ENCODE results near the gene FBXO33. TPM values are rescaled to one million over a fixed set of nuclear protein-coding genes. Genes with fewer than 3 reads are reported as not detected.
"Not testable (repeated sequence)": the region's sequence is repeated elsewhere in the genome, so short reads cannot be mapped to it uniquely, and the experiment has no call there.

The FBXO33 gene
- total RNA-seq, 4 donors from 2014 or later = 12.1 to 27.2 (median 20.8) TPM

DNA sequence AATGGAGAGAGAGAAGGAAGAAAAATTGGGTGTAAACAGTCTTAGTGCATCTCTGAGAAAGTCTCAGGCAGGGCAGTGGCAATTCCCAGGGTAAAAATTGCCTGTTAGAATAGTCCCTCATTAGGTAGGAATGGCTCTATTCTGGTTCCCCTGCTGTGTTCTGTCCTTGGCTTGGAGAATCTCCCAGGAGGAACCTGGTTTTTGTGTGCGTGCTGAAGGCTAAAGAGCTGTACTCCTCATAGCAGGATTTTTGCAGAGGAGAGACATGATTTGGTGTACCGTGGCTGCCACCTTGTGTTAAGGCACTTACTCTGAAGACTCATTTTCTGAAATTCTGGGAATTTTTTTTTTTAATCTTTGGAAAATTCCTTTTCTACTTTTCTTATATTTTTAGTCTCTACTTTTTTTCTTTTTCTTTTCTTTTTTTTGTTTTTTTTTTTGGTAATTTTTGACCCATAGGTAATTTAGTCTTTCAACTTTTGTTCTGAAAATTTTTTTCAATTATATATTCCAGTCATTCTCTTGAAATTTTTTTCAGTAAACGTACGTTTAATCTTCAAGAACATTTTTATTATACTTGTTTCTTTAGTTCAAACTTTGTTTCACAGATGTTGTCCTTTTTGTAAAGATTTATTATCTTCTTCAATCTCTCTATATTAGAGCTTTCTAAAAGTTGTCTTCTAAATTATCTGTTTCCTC, 63.8 kb downstream of the FBXO33 start:
- Histone ChIP-seq H3K9me3 (peaks cover 0 to 21% of the 10 kb centered on the region in 2 donors), H3K36me3 (no peaks in the 10 kb centered on the region), H3K27ac (no peak overlapping the region), H3K4me3 (no peak overlapping the region), H3K27me3 (no peaks in the 10 kb centered on the region), H3K4me1 (no peaks in the 10 kb centered on the region)
- peak; percentile 30 to 33 for DNase-seq
- intact Hi-C loops (cut with DNase I; ENCODE audit: low total_unique reads) = no loop called here
- no peak for TF ChIP-seq POLR2A (IDR thresholded peaks at IDR 0.05)
- TF ChIP-seq, protein P1, sequence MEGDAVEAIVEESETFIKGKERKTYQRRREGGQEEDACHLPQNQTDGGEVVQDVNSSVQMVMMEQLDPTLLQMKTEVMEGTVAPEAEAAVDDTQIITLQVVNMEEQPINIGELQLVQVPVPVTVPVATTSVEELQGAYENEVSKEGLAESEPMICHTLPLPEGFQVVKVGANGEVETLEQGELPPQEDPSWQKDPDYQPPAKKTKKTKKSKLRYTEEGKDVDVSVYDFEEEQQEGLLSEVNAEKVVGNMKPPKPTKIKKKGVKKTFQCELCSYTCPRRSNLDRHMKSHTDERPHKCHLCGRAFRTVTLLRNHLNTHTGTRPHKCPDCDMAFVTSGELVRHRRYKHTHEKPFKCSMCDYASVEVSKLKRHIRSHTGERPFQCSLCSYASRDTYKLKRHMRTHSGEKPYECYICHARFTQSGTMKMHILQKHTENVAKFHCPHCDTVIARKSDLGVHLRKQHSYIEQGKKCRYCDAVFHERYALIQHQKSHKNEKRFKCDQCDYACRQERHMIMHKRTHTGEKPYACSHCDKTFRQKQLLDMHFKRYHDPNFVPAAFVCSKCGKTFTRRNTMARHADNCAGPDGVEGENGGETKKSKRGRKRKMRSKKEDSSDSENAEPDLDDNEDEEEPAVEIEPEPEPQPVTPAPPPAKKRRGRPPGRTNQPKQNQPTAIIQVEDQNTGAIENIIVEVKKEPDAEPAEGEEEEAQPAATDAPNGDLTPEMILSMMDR (IDR thresholded peaks at IDR 0.05) = peak; percentile 32 to 45 (median 36)

DNA sequence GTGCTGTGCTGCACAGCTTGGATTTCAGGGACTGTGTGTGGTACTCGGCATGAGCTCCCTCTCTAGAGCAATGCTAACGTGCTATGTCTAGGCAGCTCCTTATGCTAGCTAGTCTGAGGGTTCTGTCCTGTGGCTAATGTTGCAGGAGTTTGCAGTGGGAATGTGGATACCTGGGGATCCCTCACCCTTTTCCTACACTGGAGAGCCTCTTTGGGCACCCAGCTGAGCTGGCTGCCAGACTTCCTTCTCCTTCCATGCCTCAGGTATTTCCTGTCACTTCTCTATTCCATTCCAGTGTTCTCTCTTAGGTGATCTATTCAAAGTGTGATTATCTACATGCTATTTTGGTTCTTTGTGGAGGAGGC, 64.9 kb downstream of the FBXO33 start:
- H3K4me1 ChIP-seq = no peaks in the 10 kb centered on the region
- intact Hi-C loops (cut with DNase I; ENCODE audit: low total_unique reads) = no loop called here
- H3K36me3 ChIP-seq = no peaks in the 10 kb centered on the region

DNA sequence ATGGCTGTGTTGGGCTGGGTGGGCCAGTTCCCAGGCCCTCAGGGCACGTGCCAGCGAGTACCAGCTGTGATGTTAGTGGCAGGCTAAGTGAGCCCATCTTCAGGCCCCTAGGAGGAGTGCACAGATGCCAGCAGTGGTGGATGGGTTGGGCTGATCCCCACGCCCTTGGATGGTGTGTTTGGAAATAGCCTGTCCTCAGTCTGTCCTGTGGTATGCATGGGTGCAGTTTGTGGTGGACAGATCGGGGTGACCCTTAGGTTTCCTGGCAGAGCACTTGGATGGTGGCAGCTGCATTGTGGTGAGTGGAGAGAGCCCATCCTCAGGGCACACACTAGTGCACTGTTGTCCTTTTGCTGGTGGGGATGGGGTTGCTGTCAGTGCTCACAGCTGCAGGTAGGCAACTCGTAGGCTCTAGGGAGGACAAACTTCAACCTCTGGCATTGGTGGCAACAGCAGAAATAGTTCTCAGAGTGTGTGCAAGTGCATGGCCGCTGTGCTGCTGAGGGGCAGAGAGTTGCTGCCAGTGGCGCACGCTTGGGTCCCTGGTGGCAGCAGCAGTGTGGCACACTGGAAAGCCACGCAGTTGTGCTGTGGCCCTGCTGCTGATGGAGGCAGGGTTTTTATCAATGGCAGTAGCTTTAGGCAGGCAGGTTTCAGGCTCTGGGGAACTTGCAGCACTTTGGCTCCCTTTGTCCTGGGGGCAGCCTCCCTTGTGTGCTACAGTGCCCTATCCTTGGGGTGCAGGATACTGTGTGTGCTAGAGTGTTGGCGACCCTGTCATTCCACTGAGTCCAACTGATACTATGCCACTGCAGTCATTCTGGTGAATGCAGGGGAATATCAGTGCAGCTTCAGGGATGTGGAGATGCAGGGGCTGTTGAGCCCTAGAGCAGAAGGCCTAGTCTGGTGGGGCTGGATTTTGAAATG, 65.5 kb downstream of the FBXO33 start:
- Histone ChIP-seq H3K4me3 (no peak overlapping the region), H3K27me3 (no peaks in the 10 kb centered on the region), H3K36me3 (no peaks in the 10 kb centered on the region), H3K9me3 (peaks cover 0 to 21% of the 10 kb centered on the region in 2 donors), H3K4me1 (no peaks in the 10 kb centered on the region), H3K27ac (no peak overlapping the region)
- no peak for DNase-seq
- intact Hi-C loops (cut with DNase I; ENCODE audit: low total_unique reads) = no loop called here
- no peak for TF ChIP-seq POLR2A (IDR thresholded peaks at IDR 0.05)
- TF ChIP-seq, protein P1 (IDR thresholded peaks at IDR 0.05) = no peak

More for the DNA sequence above, 64.9 kb downstream of the FBXO33 start:
- peaks cover 0 to 21% of the 10 kb centered on the region in 2 donors for H3K9me3 ChIP-seq
- H3K4me3 ChIP-seq = no peak overlapping the region
- no peaks in the 10 kb centered on the region for H3K27me3 ChIP-seq
- no peak overlapping the region for H3K27ac ChIP-seq
- DNase-seq = no peak
- TF ChIP-seq, protein P1 (IDR thresholded peaks at IDR 0.05) = no peak
- no peak for TF ChIP-seq POLR2A (IDR thresholded peaks at IDR 0.05)

DNA sequence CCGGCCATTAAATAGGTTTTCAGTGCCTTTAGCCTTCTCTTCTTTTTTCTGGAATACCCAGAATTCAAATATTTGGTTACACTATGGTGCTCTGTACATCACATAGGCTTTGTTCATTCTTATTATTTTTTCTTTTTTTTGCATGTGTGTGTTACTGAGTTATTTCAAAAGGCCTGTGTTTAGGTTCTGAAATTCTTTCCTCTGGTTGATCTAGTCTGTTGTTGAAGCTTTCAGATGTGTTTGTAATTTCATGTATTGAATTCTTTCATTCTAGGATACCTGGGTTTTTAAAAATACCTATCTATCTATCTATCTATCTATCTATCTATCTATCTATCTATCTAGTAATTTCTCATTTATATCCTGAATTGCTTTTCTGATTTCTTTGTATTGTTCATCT, 66.9 kb downstream of the FBXO33 start:
- H3K27ac ChIP-seq = no peak overlapping the region
- H3K4me1 ChIP-seq = no peaks in the 10 kb centered on the region
- no peak overlapping the region for H3K4me3 ChIP-seq
- H3K9me3 ChIP-seq = peaks cover 0 to 21% of the 10 kb centered on the region in 2 donors
- no peak for TF ChIP-seq POLR2A (IDR thresholded peaks at IDR 0.05)
- TF ChIP-seq, protein P1 (IDR thresholded peaks at IDR 0.05) = no peak
- H3K27me3 ChIP-seq = no peaks in the 10 kb centered on the region
- no peaks in the 10 kb centered on the region for H3K36me3 ChIP-seq
- intact Hi-C loops (cut with DNase I; ENCODE audit: low total_unique reads) = no loop called here
- DNase-seq = no peak

DNA sequence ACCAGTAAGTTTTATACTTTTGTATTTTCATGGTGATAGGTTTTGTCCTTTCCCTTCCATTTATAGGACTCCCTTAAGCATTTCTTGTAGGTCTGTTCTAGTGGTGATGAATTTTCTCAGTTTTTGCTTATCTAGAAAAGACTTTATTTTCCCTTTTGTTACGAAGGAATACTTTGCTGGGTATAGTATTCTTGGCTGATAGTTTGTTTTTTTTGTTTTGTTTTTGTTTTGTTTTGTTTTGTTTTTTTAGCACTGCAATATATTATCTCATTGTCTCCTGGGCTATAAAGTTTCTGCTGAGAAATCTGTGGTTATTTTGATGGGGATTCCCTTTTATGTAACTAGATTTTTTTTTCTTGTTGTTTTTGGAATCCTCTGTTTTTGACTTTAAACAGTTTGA, 67.7 kb downstream of the FBXO33 start:
- DNase-seq = no peak
- Histone ChIP-seq H3K4me3 (no peak overlapping the region), H3K4me1 (no peaks in the 10 kb centered on the region), H3K27me3 (no peaks in the 10 kb centered on the region), H3K9me3 (peaks cover 0 to 21% of the 10 kb centered on the region in 2 donors), H3K36me3 (no peaks in the 10 kb centered on the region), H3K27ac (no peak overlapping the region)
- no peak for TF ChIP-seq POLR2A (IDR thresholded peaks at IDR 0.05)
- TF ChIP-seq, protein P1 (IDR thresholded peaks at IDR 0.05) = no peak
- intact Hi-C loops (cut with DNase I; ENCODE audit: low total_unique reads) = no loop called here

DNA sequence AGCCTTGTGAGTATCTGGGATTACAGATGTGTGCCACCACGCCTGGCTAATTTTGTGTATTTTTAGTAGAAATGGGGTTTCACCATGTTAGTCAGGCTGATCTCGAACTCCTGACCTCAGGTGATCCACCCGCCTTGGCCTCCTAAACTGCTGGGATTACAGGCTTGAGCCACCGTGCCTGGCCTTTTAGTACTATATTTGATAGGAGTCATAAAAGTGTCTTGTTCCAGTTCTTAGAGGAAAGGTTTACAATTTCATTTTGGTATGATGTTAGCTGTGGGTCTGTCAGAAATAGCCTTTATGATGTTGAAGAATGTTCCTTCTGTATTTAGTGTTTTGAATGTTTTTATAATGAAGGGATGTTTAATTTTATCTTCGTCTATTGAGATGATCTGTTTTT, 70.7 kb downstream of the FBXO33 start:
- intact Hi-C loops (cut with DNase I; ENCODE audit: low total_unique reads); DNase-seq; H3K4me1 ChIP-seq; H3K27me3 ChIP-seq; H3K36me3 ChIP-seq; H3K27ac ChIP-seq; H3K4me3 ChIP-seq: not testable (repeated sequence)
- peaks cover 0 to 21% of the 10 kb centered on the region in 2 donors for H3K9me3 ChIP-seq
